ENCODE results near the gene AOPEP. TPM values are rescaled to one million over a fixed set of nuclear protein-coding genes. Genes with fewer than 3 reads are reported as not detected.

Gene AOPEP
- total and polyA plus RNA-seq, 3 donors from 2014 or later, result 31.4 to 95.0 (median 80.4) TPM

DNA sequence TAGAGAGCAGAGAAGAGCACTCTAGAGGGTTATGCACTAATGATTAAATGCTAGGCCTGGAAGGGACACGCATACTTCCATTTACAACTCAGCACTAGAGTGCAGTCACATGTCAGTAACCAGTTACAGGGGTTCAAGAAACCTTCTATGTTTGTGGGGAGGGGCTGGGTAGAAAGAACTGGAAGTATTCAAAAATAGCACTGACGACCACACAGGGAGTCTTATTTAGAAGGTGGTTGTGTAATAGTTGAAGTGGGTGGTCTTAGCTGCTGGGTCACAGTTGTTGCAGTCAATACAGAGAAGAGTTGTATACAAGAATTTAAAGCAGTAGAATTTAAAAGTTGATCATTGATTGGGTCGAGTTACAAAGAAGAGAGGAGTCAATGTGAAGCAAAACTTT lies 15.4 kb downstream of the AOPEP start:
- no peaks in the 10 kb centered on the region for H3K27me3 ChIP-seq
- intact Hi-C loops (cut with DNase I; ENCODE audit: low total_unique reads), result no loop called here
- no peaks in the 10 kb centered on the region for H3K9me3 ChIP-seq
- no peak overlapping the region for H3K4me3 ChIP-seq
- H3K27ac ChIP-seq, result no peak overlapping the region
- WGBS, 2 donors, result 68 to 78% methylated on average over 3 of the region's 3 CpGs
- H3K4me1 ChIP-seq, result no peaks in the 10 kb centered on the region
- no peaks in the 10 kb centered on the region for H3K36me3 ChIP-seq (ENCODE audit: low read depth, missing control alignments)
- TF ChIP-seq, protein P1, sequence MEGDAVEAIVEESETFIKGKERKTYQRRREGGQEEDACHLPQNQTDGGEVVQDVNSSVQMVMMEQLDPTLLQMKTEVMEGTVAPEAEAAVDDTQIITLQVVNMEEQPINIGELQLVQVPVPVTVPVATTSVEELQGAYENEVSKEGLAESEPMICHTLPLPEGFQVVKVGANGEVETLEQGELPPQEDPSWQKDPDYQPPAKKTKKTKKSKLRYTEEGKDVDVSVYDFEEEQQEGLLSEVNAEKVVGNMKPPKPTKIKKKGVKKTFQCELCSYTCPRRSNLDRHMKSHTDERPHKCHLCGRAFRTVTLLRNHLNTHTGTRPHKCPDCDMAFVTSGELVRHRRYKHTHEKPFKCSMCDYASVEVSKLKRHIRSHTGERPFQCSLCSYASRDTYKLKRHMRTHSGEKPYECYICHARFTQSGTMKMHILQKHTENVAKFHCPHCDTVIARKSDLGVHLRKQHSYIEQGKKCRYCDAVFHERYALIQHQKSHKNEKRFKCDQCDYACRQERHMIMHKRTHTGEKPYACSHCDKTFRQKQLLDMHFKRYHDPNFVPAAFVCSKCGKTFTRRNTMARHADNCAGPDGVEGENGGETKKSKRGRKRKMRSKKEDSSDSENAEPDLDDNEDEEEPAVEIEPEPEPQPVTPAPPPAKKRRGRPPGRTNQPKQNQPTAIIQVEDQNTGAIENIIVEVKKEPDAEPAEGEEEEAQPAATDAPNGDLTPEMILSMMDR (IDR thresholded peaks at IDR 0.05), result no peak
- no peak for TF ChIP-seq POLR2A (IDR thresholded peaks at IDR 0.05)
- no peak for DNase-seq

DNA sequence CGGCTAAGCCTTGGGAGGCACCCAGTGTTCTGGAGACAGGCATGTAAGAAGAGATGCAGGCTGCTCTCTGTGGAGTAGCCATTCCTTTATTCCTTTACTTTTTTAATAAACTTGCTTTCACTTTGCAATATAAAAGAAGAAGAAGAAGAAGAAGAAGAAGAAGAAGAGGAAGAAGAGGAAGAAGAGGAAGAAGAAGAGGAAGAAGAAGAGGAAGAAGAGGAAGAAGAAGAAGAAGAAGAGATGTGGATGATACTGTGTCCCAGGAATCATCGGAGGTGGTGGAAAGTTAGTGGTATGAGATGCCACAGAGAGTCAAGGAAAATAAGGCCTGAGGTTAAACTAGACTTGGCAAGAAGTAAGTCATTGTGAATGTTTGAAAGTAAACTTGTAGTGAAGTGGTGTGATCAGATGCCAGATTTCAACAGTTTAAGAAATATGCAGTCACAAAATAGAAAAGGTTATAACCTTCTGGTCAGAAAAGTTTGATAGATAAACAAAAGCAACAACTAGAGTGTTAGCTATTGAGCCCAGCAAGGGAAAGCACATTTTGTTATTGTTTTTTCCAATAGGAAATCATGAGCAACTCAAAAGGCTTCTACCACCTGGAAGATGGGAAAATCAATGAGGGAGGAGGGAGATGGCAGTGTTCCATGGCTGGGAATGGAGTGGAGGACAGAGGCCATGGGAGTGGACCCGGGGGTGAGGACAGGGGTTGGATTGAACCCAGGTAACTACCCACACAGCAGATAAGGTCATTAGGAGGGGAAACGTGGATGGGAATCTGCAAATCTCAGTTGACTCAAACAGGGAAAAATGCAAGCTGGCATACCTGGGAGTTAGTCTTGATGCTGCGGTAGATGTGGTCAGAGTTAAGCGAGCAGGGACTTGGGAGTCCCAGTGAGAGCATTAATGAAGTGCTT lies 16.8 kb downstream of the AOPEP start:
- Histone ChIP-seq H3K27me3 (no peaks in the 10 kb centered on the region), H3K9me3 (no peaks in the 10 kb centered on the region), H3K36me3 (ENCODE audit: low read depth, missing control alignments) (no peaks in the 10 kb centered on the region), H3K4me1 (no peaks in the 10 kb centered on the region), H3K4me3 (no peak overlapping the region), H3K27ac (no peak overlapping the region)
- no peak for DNase-seq
- TF ChIP-seq POLR2A (IDR thresholded peaks at IDR 0.05), result no peak
- TF ChIP-seq, protein P1 (IDR thresholded peaks at IDR 0.05), result no peak
- 64 to 70% methylated on average over 6 of the region's 6 CpGs for WGBS, 2 donors
- intact Hi-C loops (cut with DNase I; ENCODE audit: low total_unique reads), result no loop called here

DNA sequence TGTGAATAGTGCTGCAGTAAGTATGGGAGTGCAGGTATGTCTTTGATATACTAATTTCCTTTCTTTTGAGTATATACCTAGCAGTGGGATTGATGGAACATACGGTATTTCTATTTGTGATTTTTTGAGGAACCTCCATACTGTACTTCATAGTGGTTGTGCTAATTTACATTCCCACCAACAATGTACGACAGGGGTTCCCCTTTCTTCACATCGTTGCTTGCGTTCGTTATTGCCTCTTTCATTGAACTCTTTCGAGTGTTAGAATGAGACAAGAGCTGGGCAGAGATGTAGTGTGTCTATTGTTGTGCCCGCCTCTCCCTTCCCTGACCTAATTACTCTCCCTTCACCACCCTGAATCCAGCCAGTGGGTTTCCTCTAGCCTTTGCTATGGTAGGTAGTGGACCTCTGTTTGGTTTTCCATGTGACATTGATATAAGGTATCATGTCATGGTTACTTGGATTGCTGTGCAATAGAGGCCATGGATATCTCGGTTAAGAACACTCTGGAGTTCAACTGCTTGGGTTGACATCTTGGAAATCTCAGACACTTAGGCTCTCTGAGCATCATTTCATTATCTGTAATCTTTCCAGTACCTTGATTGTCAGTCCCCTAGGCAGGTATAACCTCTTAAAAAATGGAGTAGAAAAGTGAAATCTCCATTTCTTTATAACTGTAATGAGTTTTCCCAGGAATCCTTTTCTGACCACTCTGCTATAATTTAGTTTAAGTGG lies 19.5 kb downstream of the AOPEP start:
- intact Hi-C loops (cut with DNase I; ENCODE audit: low total_unique reads), result no loop called here
- H3K4me1 ChIP-seq, result no peaks in the 10 kb centered on the region
- no peaks in the 10 kb centered on the region for H3K36me3 ChIP-seq (ENCODE audit: low read depth, missing control alignments)
- H3K9me3 ChIP-seq, result no peaks in the 10 kb centered on the region
- H3K4me3 ChIP-seq, result no peak overlapping the region
- H3K27ac ChIP-seq, result no peak overlapping the region
- no peaks in the 10 kb centered on the region for H3K27me3 ChIP-seq
- no peak for DNase-seq
- WGBS, 2 donors, result 92 to 95% methylated on average over 8 of the region's 8 CpGs
- TF ChIP-seq POLR2A (IDR thresholded peaks at IDR 0.05), result no peak
- TF ChIP-seq, protein P1 (IDR thresholded peaks at IDR 0.05), result no peak

DNA sequence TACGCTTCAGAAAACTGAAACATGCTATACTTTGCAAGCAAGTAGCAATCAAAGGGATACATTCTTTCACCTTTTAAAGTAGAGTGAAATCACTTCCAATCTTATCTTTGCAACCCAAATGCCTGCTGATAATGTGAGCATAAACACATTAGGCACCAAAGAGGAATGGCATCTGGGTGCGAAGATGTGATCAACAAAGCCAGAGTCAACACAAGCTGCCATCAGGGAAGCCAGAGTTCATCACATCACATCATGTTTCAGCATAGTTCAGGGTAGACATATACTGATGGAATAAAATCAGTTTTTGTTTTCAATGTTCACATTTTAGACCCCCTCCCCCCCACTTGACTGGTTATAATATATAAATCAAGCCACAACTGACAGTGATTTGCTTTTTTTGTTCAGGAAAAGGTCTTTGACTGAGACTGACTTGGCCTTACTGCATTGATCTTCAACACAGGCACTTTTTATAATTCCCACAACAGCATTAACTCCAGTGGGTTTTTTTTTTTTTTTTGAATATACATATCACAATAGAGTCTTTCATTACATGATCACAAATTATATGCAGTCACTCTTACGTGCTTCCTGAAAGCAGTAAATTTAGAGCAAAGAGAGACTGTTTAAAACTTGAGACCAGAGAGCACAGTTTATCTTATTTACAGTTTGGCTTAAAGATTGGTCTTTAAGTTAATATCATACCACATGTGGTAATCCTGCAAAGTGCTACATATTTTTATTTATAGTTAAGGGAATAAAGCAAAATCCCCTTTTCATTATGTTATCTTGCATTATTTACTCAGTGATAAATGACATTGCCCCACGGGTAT lies 20.3 kb downstream of the AOPEP start:
- Histone ChIP-seq H3K4me3 (no peak overlapping the region), H3K4me1 (no peaks in the 10 kb centered on the region), H3K27ac (no peak overlapping the region), H3K36me3 (ENCODE audit: low read depth, missing control alignments) (no peaks in the 10 kb centered on the region), H3K27me3 (no peaks in the 10 kb centered on the region), H3K9me3 (no peaks in the 10 kb centered on the region)
- DNase-seq, result no peak
- TF ChIP-seq POLR2A (IDR thresholded peaks at IDR 0.05), result no peak
- TF ChIP-seq, protein P1 (IDR thresholded peaks at IDR 0.05), result no peak
- WGBS, 2 donors, result 76 to 79% methylated on average over 4 of the region's 4 CpGs
- intact Hi-C loops (cut with DNase I; ENCODE audit: low total_unique reads), result no loop called here

All from testis (tissue), 3 donors.